Head of caudate nucleus (tissue), 42 donors: ENCODE results near the gene NCDN.
"Not testable (repeated sequence)": the region's sequence is repeated elsewhere in the genome, so short reads cannot be mapped to it uniquely, and the experiment has no call there.

Source experiments
- DNase-seq, 42 donors: peaks; one replicate each; pipeline versions ENCODE4 v3.0.0 to v3.0.0-alpha.2; 2020 to 2021; ENCODE audit warnings: mixed read lengths in 7 of 42
- intact Hi-C: fragments of 100-400 bp; cut with DNase I; formaldehyde crosslinking; loops from one replicate; pipeline ENCODE4 v1.15.0; 2022

The NCDN gene

GRCh38 chr1:35564884-35565741 is 7.5 kb downstream of the NCDN start:
- intact Hi-C loops, result loop anchor here (5.0 kb wide), 2 partner anchors 113 to 152 kb away; partner anchors contain the start of gene C1orf216
- DNase-seq, result peak in 2 of 42 donors; percentile 12 to 35

DNA sequence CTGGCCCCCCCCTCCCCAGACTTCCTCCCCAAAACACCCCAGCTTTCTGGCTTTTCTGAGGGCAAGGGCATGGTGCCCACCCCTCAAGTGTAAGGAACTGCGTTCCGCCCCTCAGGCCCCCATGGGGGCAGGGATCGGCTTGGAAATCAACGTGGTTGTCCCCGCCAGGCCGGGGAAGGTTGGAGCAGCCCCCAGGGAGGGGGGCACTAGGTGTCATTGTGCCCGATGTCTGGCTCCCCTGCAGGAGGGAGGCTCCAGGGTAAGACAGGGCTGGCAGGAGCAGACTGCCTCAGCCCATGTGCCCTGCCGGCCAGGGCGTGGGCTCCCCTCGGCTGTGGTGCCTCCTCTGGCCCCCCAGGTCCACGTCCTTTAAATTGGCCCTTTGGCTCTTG is 8.1 kb downstream of the NCDN start:
- intact Hi-C loops, result loop anchor here (5.0 kb wide), 1 partner anchor 152 kb away; the partner anchor contains the start of gene C1orf216
- peak in 2 of 42 donors; percentile 9 to 30 for DNase-seq

DNA sequence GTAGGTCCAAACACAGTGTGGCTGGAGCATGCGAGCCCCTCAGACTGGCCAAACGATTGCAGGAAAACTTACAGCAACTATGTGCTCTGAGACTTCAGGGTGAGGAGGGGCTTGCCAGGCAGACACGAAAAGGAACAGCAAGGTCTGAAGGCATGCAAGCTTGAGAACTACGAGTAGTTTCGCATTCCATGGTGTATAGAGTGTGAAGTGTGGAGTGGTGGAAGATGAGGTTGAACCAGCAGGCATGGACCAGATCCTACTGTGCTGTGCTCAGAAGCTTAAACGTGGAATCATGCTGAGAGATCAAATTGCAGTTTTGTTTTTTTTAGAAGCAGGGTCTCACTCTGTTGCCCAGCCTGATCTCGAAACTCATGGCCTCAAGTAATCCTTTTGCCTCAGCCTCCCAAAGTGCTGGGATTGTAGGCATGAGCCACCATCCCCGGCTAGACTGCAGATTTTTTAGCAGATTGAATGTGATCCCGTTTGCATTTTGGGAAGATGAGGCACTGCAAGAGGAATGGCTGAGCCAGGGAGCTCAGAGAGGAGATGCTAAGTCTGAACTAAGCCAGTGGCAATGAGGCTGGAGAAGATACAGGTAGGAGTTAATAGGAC is 10.5 kb downstream of the NCDN start:
- intact Hi-C loops, result loop anchor here (2.0 to 5.0 kb wide), 2 partner anchors 149 to 159 kb away; partner anchors contain the start of gene C1orf216
- peak in 2 of 42 donors; percentile 7 to 27 for DNase-seq

GRCh38 chr1:35568975-35569395 is 11.4 kb downstream of the NCDN start:
- intact Hi-C loops, result loop anchor here (2.0 to 5.0 kb wide), 2 partner anchors 148 to 158 kb away; partner anchors contain the start of gene C1orf216
- peak; percentile 58 to 92 (median 79) for DNase-seq

GRCh38 chr1:35569936-35570335 is 12.3 kb downstream of the NCDN start:
- no peak for DNase-seq
- intact Hi-C loops, result loop anchor here (2.0 to 5.0 kb wide), 2 partner anchors 147 to 157 kb away; partner anchors contain the start of gene C1orf216

DNA sequence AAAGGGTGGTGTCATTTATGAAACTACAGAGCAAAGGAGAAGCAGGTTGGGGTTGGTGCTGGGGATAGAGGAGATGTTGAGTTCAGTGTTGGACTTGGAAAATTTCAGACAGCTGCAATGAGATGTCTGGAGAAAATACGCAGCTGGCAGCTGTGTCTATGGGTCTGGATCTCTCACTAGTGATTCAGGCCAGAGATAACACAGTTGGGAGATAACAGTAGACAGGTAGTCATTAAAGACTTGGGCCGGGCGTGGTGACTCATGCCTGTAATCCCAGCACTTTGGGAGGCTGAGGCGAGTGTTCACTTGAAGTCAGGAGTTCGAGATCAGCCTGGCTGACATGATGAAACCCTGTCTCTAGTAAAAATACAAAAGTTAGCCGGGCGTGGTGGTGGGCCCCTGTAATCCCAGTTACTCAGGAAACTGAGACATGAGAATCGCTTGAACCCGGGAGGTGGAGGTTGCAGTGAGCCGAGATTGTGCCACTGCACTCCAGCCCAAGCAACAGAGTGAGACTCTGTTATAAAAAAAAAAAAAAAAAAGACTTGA is 13.1 kb downstream of the NCDN start:
- intact Hi-C loops, result no loop called here
- no peak for DNase-seq

- peak in 1 of 42 donors; percentile 7 for DNase-seq
- intact Hi-C loops, result no loop called here
These were observed 13.7 kb downstream of the NCDN start for GRCh38 chr1:35571263-35571662.

DNA sequence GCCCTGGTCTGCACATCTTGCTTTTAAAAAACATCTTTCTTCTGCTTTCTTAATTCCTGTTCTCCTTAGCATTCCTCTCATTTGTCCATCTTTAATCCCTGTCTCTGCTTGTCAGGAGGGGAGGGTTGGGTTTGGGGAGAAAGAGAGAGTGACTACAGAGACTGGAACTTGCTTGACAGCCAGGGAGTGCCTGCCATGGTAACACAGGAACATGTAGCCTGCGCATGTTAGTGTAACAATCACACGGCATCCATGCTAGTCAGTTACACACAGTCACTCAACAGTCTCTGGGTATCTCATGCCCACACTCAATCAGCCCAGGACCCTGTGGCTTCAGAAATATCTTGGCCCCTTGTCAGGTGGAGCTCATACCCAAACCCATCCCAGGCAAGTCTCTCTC is 14.7 kb downstream of the NCDN start:
- DNase-seq, result no peak
- intact Hi-C loops, result no loop called here

DNA sequence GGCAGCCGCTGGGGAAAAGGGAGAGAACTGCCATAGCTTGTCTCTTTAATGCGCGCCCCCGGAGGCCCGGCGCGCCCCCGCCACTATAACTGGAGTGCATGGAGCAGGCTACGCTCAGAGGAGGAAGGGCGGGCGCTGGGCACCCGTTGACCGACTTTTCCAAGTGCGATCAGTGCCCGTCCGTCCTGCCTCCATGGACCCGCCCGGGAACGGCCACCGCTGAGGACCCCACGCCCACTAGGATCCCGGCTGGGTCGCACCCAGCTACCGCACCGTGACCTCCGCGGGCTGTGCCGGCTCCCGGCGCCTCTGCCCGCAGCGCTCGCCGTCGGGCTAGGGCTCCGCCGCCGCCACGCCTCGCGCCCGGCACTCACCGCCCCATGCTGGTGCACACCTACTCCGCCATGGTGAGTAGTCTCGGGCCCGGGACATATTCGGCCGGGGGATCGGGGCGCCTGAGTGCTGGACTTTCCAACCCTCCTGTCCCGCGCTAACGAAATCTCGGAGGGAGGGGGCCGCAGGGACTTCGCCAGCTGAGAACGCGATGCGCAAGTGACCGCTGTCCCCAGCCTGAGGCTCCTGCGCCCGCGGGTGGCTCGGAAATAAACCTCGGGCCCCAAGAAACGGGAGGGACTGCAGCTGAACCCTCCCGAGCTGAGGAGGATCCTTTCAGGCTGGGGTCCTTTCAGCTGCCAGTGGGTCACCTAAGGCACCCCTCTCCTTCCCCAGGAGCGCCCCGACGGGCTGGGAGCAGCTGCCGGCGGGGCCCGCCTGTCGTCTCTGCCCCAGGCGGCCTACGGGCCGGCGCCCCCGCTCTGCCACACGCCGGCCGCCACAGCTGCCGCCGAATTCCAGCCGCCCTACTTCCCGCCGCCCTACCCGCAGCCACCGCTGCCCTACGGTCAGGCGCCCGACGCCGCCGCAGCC is 15.9 kb downstream of the NCDN start, which contains the start of gene TFAP2E:
TSS of gene TFAP2E (plus strand) at position 117 of the 927 bp plus-strand sequence. CDS start at position 381, 264 bp downstream.
- peak; percentile 59 to 86 (median 75) for DNase-seq
- intact Hi-C loops, result no loop called here

- no peak for DNase-seq
These were observed 16.6 kb downstream of the NCDN start for GRCh38 chr1:35574125-35574654.

DNA sequence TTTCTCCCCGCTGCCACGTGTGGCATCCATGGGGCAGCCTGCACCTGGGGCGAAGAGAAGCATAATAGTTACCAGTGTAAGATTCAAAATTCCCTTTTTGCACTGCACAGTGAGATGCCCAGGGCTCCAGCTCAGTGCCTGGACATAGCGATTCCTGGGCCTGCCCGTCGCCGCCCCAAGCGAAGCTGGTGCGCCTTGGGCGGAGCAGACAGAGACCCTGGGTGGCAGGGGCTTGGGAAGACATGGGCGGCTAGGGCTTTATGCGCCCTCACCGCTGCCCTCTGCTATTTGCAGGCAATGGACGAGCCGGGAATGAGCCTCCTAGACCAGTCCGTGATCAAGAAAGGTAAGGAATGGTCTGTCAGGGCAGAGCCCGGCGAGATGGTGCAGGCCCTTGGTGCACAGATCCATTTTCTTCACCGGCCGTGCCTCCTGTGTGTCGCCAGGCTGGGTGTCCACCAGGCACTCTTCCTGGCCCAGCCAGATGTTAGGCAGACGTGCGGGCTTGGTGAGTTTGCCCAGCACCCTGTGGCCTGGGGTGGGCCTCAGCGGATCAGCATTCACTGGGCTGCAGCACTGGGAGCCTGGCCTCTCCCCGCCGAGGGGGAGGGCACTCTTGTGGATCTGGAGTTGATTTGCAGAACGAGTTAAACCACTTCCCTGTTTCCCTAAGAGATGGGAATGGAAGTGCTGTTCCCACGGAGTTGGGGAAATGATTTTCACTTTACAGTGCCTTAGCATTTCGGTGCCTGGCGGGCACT is 17.2 kb downstream of the NCDN start:
- intact Hi-C loops, result no loop called here
- no peak for DNase-seq

More at GRCh38 chr1:35574125-35574654, 16.6 kb downstream of the NCDN start:
- intact Hi-C loops, result no loop called here

DNA sequence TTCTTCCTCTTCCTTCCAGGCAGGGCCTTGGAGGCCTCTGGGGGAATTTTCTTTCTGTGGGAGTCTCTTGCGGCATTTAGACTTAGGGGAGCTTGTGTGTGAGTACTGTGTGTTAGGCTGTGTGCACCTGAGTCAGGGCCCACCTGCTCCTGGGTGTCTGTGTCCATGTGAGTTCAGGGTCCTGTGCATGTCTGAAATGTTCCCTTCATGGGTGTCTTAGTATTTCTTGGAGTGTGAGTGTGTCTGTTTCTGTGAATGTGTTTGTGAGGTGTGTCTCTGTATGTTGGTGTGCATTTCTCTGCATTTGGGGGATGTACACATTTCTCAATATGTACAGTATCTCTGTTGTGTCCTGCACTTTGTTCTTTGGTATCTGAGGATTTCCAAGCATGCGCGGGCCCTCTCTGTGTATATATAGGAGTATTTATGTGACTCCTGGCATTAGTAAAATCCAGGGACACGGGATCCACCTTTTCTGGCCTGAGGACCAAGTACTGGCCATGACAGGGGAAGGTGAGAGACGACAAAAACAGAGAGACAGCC is 17.9 kb downstream of the NCDN start:
- intact Hi-C loops, result no loop called here
- DNase-seq, result no peak

DNA sequence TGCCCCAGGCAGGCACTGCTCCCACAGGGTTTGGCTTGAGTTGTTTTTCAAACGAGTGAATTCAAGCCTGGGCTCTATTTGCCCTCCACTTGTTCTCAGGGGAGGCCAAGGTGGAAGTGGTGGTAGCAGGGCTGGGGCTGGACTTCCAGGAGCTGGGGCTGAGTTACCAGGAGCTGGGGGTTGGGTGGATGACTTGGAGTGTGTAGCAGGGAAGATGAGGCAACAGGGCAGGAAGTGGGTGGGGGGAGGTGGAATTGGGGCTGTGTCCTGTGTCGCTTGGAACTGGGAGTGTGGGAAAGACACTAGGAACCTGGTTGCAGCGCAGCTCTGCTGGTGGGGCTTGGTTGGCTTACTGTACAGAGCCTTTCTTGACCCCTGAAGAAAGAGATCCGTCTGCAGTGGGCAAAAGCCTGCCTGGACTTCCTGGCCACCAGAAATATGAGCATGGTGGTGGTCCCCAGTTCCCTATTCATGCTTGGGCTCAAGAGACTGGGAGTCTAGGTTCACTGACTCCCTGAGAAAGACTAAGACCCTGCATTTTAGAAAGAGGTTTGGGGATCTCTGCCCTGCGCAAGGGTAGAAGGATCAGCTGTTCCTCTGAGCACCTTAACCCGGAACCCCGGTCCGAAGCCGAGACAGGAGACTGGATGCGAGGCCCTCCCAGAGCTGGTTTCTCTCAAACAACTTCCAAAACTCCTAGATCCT is 18.6 kb downstream of the NCDN start:
- no peak for DNase-seq
- intact Hi-C loops, result no loop called here

GRCh38 chr1:35576766-35577070 is 19.1 kb downstream of the NCDN start:
- DNase-seq, intact Hi-C loops: not testable (repeated sequence)

DNA sequence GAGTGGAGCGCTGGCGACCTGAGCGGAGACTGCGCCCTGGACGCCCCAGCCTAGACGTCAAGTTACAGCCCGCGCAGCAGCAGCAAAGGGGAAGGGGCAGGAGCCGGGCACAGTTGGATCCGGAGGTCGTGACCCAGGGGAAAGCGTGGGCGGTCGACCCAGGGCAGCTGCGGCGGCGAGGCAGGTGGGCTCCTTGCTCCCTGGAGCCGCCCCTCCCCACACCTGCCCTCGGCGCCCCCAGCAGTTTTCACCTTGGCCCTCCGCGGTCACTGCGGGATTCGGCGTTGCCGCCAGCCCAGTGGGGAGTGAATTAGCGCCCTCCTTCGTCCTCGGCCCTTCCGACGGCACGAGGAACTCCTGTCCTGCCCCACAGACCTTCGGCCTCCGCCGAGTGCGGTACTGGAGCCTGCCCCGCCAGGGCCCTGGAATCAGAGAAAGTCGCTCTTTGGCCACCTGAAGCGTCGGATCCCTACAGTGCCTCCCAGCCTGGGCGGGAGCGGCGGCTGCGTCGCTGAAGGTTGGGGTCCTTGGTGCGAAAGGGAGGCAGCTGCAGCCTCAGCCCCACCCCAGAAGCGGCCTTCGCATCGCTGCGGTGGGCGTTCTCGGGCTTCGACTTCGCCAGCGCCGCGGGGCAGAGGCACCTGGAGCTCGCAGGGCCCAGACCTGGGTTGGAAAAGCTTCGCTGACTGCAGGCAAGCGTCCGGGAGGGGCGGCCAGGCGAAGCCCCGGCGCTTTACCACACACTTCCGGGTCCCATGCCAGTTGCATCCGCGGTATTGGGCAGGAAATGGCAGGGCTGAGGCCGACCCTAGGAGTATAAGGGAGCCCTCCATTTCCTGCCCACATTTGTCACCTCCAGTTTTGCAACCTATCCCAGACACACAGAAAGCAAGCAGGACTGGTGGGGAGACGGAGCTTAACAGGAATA is 19.7 kb downstream of the NCDN start:
- DNase-seq, result no peak

GRCh38 chr1:35580949-35581388 is 23.4 kb downstream of the NCDN start:
- no peak for DNase-seq
- intact Hi-C loops, result no loop called here

More for the DNA sequence above, 19.7 kb downstream of the NCDN start:
- intact Hi-C loops, result no loop called here
